T follicular helper cell (primary cell): ENCODE measurements around the gene WDFY4.

Experiments used
- DNase-seq: peaks from one replicate; pipeline ENCODE4 v3.0.0-alpha.2; 2020; ENCODE audit warnings: low read depth

The WDFY4 gene

GRCh38 chr10:49024484-49024883 lies 339.8 kb downstream of the WDFY4 start:
- DNase-seq = no peak

- no peak for DNase-seq
Observed at GRCh38 chr10:49025347-49025983, 340.8 kb downstream of the WDFY4 start.

- no peak for DNase-seq
Observed at GRCh38 chr10:49028639-49029038, 344.0 kb downstream of the WDFY4 start.

DNA sequence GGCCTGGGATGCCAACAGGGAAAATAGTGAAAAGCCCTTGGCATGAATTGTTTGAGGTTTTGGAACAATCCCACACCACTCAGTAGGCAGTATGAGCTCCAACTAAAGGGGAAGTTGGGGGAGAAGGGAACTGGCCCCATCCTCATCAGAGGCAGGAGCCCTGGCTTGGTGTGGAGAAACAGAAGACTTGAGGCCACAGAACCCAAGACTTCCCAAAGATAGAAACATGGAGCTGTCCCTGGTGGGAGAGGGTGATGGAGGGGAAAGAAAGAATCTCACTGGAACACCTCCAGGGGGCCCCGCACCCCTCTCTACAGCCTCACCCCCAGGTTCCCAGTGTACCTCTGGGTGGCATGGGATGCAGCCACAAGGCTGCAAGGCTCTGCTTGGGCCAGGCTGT lies 345.0 kb downstream of the WDFY4 start:
- DNase-seq = no peak
